ENCODE results near the gene ZIC4.

- no peak for TF ChIP-seq ZNF395 (CRISPR knock-in tag; IDR thresholded peaks at IDR 0.05)
- no peak for TF ChIP-seq CTCF (IDR thresholded peaks at IDR 0.05 in 2 of 3, conservative IDR thresholded peaks at IDR 0.05 in 1 of 3; ENCODE audit: insufficient read depth in 2 of 3, low read depth in 1 of 3, low read length in 3 of 3)
- TF ChIP-seq EZH2 (IDR thresholded peaks at IDR 0.05; ENCODE audit: borderline replicate concordance, low read depth, low read length) = no peak
- TF ChIP-seq NR3C1 (CRISPR knock-in tag; IDR thresholded peaks at IDR 0.05) = no peak
- no peak for TF ChIP-seq GTF3C2 (IDR thresholded peaks at IDR 0.05; ENCODE audit: borderline replicate concordance, extremely low read depth, insufficient read length)
- TF ChIP-seq FOS (IDR thresholded peaks at IDR 0.05; ENCODE audit: extremely low read depth, insufficient read length) = no peak
- no peak for TF ChIP-seq ZNF561 (CRISPR knock-in tag; conservative IDR thresholded peaks at IDR 0.05)
- TF ChIP-seq POLR2A (conservative IDR thresholded peaks at IDR 0.05) = no peak
- no peak for TF ChIP-seq BHLHE40 (IDR thresholded peaks at IDR 0.05; ENCODE audit: low read length)
- no peak for TF ChIP-seq HLTF (IDR thresholded peaks at IDR 0.05)
Measured at GRCh38 chr3:147400111-147400510, 6.2 kb downstream of the ZIC4 start.

Measured in K562 (cell line).